ENCODE results near the gene CCDC185.
"Not testable (repeated sequence)": the region's sequence is repeated elsewhere in the genome, so short reads cannot be mapped to it uniquely, and the experiment has no call there.

The CCDC185 gene

GRCh38 chr1:223399393-223399792 lies 6.2 kb downstream of the CCDC185 start:
- DNase-seq: not testable (repeated sequence)

DNA sequence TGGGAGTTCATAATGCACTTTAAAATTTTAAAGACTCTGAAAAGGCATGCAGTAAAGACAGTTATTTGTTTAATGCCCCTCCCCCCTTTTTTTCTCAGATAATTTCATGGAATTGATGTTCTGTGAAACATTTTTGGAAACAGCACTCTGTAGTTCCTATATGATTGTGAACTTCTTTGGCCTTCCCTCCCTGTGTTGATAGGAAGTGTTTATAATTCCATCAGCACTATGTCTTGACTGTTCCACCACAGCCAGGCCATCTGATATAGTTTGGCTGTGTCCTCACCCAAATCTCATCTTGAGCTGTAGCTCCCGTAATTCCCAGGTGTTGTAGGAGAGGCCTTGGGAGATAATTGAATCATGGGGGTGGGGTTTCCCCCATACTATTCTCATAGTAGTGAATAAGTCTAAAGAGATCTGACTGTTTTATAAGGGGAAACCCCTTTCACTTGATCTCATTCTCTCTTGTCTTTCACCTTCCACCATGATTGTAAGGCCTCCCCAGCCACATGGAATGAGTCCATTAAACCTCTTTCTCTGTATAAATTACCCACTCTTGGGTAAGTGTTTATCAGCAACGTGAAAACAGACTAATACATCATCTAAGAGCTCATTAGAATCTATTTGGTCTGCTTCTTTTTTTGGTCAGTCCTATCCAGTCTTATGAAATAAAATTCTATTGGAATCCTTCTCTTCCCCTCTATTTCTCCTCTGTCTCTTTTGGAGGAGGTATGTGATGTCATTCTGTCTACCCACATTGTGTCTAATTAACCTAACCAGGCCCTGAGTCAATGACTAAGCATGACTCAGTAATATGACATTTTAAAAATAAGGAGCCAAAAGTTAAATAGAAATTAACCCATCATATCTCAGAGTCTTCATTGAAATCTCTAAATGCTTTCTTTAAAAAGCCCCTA lies 8.9 kb downstream of the CCDC185 start:
- no peak for DNase-seq

DNA sequence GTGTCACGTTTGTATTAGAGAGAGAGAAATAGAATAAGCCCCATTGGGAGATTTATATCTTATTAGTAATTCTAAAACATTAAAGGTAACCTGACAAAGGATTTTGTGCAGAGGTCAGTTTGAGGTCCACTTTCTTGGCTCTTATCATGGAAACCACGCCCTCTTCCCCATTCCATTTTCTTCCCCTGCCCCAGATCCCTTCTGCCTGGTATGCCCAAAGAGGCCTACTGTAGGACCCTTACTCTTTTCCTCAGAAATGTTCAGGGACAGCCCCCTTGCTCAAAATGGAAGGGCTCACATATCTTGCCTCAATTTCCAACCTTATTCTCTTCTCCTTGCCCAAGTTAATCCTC lies 9.6 kb downstream of the CCDC185 start:
- DNase-seq: no peak

DNA sequence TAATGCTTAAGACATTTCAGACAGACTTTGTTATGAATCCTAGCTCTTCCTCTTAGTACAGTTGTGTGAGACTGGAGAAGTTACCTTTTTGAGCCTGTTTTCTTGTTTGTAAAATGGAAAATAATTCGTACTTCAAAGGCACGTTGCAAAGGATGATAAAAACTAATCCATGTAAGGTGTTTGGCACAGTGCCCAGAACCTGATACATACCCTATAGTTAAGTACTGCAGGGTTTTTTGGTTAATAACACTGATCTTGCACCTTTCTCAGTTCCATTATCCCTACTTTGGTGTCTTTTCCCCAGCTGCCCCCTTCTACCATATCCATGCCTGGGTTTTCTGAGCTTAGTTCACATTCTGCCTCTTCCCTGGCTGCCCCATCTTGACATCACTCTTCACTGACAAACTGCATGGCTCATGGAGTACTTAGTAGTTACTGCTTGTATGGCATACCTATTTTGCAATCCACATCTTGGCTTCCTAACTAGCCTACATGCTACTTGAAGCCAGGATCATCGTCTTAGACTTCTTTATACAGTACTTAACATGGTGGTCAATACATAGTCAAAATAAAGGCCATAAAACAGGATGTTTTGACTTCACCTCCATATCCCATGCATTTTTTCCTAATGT lies 10.1 kb downstream of the CCDC185 start:
- no peak for DNase-seq

DNA sequence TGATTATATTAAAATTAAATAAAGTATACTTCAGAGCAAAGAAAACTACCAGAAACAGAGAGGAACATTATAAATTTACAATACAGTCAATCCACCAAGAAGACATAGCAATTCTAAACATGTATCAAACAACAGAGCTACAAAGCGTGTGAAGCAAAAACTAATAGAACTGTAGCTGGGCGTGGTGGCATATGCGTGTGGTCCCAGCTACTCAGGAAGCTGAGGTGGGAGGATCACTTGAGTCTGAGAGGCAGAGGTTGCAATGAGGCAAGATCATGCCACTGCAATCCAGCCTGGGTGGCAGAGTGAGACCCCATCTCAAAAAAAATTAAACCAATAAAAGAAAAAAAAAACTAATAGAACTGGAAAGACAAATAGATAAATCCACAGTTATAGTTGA lies 12.3 kb downstream of the CCDC185 start:
- DNase-seq: no peak

GRCh38 chr1:223410036-223410435 lies 16.8 kb downstream of the CCDC185 start:
- no peak for DNase-seq

DNA sequence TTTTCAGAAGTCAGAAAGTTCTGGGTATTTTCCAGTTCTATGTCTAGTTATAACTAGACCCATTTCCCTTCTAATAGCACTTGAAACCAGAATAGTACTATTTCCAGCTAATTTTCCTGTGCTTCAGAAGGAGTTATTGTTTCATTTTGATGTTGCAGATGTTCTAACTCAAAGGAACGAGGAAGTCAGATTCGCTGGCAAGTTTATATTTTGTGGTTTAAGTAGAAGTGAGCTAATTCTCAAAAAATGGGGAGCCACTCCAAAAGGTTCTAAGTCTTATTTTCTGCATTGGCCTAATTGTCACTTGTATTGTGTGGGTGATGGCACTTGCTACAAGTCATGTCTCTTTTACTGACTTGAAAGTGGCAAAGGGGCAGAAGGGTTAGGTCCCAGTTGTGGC lies 18.1 kb downstream of the CCDC185 start:
- no peak for DNase-seq

GRCh38 chr1:223411710-223412109 lies 18.5 kb downstream of the CCDC185 start:
- no peak for DNase-seq

DNA sequence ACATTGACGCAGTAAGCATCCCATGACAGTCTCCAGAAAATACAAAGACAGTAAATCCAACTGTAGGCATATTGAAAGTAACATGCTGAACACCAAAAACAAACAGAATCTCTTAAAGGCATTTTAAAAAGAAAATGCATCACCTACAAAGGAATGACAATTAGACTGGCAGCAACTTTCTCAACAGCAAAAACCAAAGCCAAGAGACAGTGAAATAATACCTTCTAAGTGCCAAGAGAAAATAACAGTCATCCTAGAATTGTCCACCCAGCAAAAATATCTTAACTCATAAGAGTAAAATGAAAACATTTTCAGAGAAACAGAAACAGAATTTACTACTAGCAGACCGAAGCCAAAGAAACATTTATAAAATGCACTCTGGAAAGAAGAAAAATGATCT lies 20.0 kb downstream of the CCDC185 start:
- no peak for DNase-seq

DNA sequence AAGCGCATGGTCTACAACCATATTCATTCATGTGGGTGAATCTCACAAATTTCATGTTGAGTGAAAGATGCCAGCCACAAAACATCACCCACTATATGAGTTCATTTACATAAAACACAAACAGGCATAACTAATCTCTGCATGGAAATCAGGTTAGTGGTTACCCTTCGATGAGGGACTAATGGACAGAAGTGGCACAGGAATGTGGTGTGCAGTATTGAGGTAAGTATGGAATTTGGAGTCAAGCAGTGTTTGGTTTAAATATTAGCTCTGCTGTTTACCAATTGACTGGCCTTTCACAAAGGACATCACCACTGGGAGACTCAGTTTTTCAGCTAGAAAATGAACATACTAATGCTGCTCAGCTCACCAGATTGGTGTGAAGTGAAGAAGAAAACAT lies 24.2 kb downstream of the CCDC185 start:
- no peak for DNase-seq

DNA sequence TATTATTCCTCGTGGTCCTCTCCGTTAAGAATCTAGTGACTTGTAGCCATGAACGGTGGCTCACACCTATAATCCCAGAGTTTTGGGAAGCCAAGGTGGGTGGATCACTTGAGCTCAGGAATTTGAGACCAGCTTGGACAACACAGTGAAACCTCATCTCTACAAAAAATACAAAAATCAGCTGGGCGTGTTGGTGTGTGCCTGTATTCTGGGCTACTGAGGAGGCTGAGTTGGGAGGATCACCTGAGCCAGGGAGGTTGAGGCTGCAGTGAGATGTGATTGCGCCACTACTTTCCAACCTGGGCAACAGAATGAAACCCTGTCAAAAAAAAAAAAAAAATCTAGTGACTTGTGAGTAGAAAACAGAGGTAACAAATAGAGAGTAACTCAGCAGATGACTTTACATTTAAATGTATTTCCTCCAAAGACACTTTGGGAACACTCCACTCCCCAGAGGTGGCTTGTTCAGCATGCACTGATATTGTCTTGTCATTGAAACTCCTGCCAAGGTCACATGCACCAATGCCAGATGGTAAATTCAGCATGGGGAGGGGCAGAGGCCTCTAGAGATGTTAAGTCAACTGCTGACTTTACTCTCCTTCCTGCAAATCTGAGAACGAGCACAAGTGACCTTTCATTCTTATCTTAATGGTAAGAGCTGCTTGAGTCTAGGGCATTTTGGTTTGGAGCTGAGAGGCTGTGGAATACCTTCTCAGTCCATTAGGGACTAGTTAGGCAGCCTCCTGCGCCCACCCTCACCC lies 24.9 kb downstream of the CCDC185 start:
- no peak for DNase-seq

GRCh38 chr1:223419115-223419514 lies 25.9 kb downstream of the CCDC185 start:
- no peak for DNase-seq

- no peak for DNase-seq
Measured at GRCh38 chr1:223419561-223419960, 26.3 kb downstream of the CCDC185 start.

DNA sequence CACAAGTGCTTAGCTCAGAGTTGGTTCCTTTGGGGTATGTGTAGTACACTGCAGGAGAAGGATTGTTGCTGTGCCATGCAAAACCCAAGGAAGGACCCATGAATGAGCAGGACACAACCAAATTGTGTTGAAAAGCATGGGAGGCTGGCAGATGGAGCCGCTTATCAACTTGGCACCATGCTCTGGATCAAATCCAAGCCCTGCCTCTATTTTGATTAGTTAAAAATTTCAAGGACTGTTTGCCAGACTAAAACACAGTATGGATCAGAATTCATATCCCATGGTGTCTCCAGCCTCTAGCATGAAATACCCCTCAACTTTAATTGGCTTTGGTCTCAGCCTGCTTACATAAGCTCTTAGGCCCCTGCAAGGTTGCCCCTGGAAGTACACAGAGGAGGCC lies 27.8 kb downstream of the CCDC185 start:
- DNase-seq: no peak

DNA sequence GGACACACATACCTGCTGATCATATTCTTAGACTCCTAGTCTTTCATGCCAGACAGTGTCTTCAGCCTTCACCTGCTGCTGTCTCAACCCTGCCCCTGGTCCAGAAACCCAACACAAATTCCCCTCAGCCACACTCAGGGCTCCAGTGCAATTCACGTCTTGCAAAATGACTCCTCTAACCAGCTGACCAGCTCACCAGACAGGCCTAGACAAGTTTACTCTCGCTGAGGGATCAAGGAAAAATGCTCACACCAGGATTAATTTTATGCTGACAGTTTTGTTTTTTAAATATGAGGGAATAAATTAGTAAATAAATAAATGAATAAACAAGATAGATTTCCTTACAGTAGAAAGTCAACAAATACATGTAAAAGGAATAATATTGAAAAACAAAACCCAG lies 28.5 kb downstream of the CCDC185 start:
- no peak for DNase-seq

- DNase-seq: no peak
Measured at GRCh38 chr1:223422911-223423310, 29.7 kb downstream of the CCDC185 start.

GRCh38 chr1:223423641-223424233 lies 30.5 kb downstream of the CCDC185 start:
- DNase-seq: no peak

DNA sequence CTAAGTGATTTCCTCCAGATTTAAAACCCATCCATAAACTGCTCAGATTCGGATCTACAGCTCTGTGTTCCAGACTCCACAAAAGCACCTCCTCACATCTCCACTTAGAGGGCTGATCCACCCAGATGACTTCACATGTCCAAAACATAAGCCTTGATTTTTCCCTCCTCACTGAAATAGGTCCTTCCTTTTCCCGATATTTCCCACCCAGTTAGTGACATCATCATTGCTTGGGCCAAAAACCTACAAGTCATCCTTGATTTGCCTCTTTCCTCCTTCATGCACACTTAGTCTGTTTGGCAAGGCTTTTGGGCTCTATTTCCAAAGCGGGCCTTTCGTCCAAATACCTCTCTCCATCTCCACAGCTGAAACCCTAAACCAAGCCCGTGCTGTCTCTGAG lies 32.3 kb downstream of the CCDC185 start:
- DNase-seq: no peak

- no peak for DNase-seq
Measured at GRCh38 chr1:223426936-223427335, 33.7 kb downstream of the CCDC185 start.

DNA sequence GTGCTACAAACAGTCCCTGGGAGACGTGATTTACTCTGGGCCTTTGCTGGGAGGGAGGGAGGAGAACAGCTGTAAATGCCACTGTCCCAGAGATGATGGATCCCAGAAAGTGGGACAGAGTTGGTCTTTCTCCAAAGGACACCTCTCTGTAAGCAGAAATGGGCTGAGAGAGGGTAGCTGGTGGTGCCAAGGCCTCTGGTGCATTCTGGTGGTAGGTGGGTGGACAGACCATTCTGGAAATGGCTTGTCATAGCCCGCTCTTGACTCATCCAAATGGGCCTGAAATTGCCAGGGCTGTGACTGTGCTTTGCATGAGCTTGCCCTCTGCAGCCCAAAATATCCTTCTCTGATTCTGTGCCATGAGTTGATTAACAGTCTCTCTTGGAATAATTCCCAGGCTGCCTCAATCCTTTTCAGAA lies 36.1 kb downstream of the CCDC185 start:
- DNase-seq: no peak

DNA sequence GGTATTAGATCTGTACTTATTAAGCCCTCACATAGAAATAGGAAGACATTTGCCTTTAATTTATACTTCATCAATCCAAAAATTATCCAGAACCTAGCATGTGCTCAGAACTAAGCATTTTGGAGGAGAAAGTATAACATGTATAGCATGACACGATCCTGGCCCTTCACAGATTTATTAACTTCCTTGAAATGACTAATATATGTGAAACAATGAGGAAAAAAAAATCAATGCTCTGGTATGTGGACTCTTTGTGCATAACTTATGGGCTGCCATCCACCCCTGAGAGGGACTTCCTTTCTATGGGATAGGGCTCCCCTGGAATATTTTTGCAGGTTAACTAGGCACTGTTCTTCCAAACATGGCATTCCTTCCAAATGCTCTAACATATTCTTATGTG lies 36.6 kb downstream of the CCDC185 start:
- no peak for DNase-seq

DNA sequence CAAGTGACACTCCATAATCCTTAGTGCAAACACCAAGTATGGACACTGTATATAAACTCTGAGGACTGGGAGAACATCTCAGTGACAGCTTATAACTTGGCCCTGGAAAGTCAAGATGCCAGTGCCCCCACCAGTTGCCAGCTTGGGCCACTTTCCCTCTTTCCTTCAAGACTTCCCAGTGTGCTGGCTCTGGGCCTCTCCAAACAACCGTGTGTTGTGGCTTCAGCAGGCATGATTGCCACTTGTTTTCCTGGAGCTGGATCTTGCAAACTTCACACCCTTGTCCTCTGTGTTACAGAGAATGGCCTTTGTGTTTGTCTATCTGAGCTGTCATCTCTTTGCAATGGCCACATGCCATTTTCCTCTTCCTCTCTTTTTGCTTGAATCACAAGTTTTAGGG lies 37.0 kb downstream of the CCDC185 start:
- no peak for DNase-seq

GRCh38 chr1:223437151-223437550 lies 43.9 kb downstream of the CCDC185 start:
- no peak for DNase-seq

All from NCI-H187 treated with DMSO at 0.1 percent for 48 hours (cell line).